K562 (cell line): ENCODE results near the gene KLK7. TPM values are rescaled to one million over a fixed set of nuclear protein-coding genes. Genes with fewer than 3 reads are reported as not detected.

Source experiments
- ATAC-seq: fragments of 200-7000 bp; cut with Tn5 transposase; 3 replicates; pipeline ENCODE4 v1.9.1; 2020; ENCODE audit warnings: moderate library complexity
- BruUV-seq: library from RNA; stranded (reverse); fragments of 400-500 nt; replicated peaks from 2 replicates; lab custom pipeline; 2021; lab: Mats Ljungman, UMichigan
- CTCF ChIA-PET: fragments of 300-600 bp; formaldehyde crosslinking; extraction: SDS; loops from one replicate; lab custom pipeline; 2021; ENCODE audit warnings: low intra/inter-chr PET ratio; lab: Yijun Ruan, JAX
- POLR2A ChIA-PET: fragments of 300-600, 350-650 bp; sonication (Branson Sonifier 250); formaldehyde crosslinking; extraction: SDS; loops from one replicate; lab custom pipeline; 2021; ENCODE audit warnings: antibody characterized with exemption, inconsistent platforms; lab: Yijun Ruan, JAX
- DNase-seq, 4 experiments: peaks; one replicate each; pipeline versions ENCODE4 v3.0.0 to v3.0.0-alpha.2; 2011 to 2018; ENCODE audit warnings: low spot score in 3 of 4, mixed read lengths in 3 of 4; ENCODE audit errors: extremely low read depth in 1 of 4
- FAIRE-seq: peaks from 2 replicates; lab custom pipeline; 2011; peaks lifted over from hg19 to GRCh38; lab: Jason Lieb, UNC
- H2AFZ ChIP-seq: 2 replicates; pipeline ENCODE4 v1.6.0; 2011; ENCODE audit warnings: low read depth, low read length, control low read depth, inconsistent platforms
- H3K27ac ChIP-seq: fragments of 200-600 bp; 3 replicates; pipeline ENCODE4 v1.8.0; 2011; ENCODE audit warnings: low read depth, mild to moderate bottlenecking, control low read depth, inconsistent platforms, low read length, moderate library complexity, mixed read lengths; ENCODE audit errors: extremely low read depth
- H3K27me3 ChIP-seq, 2 experiments: fragments of 300-600 bp in 1 of 2; 2 replicates in 1 of 2; 3 replicates in 1 of 2; pipeline versions ENCODE4 v1.6.0 to v1.8.0; 2011; ENCODE audit warnings: inconsistent platforms in 2 of 2, low read length in 2 of 2, mild to moderate bottlenecking in 1 of 2, mixed read lengths in 1 of 2, moderate library complexity in 1 of 2; ENCODE audit not compliant: control insufficient read depth in 2 of 2, insufficient read depth in 2 of 2
- H3K36me3 ChIP-seq: fragments of 300-600 bp; 3 replicates; pipeline ENCODE4 v1.8.0; 2011; ENCODE audit warnings: mild to moderate bottlenecking, low read length, inconsistent platforms; ENCODE audit not compliant: control insufficient read depth, insufficient read depth
- H3K4me1 ChIP-seq, 2 experiments: fragments of 200-600 bp in 1 of 2; replicated peaks in 1 of 2; 2 replicates in 1 of 2; 3 replicates in 1 of 2; pipeline versions ENCODE4 v1.5.1 to v1.8.0; 2011; ENCODE audit warnings: inconsistent platforms in 2 of 2, low read length in 2 of 2, mild to moderate bottlenecking in 1 of 2, mixed read lengths in 1 of 2, moderate library complexity in 1 of 2; ENCODE audit not compliant: control insufficient read depth in 2 of 2, insufficient read depth in 2 of 2
- H3K4me2 ChIP-seq: 2 replicates; pipeline ENCODE4 v1.6.1; 2011; ENCODE audit warnings: low read length, control low read depth, inconsistent platforms, mixed read lengths; ENCODE audit not compliant: insufficient read depth
- H3K4me3 ChIP-seq: fragments of 200-600 bp; sonication (generic), shearing (Covaris generic); 2 replicates; pipeline ENCODE4 v1.5.1; 2016; ENCODE audit warnings: control low read depth, inconsistent platforms
- H3K79me2 ChIP-seq: fragments of 200-600 bp; 3 replicates; pipeline ENCODE4 v1.8.0; 2011; ENCODE audit warnings: low read length, inconsistent platforms; ENCODE audit not compliant: control insufficient read depth, insufficient read depth
- H3K9ac ChIP-seq, 2 experiments: 2 replicates each; pipeline versions ENCODE4 v1.6.0 to v1.6.1; 2011; ENCODE audit warnings: low read depth in 2 of 2, low read length in 2 of 2, control low read depth in 1 of 2, inconsistent platforms in 1 of 2, mild to moderate bottlenecking in 1 of 2, mixed read lengths in 1 of 2; ENCODE audit not compliant: insufficient read depth in 1 of 2
- H3K9me1 ChIP-seq: one replicate; pipeline ENCODE4 v1.6.0; 2011; ENCODE audit warnings: inconsistent platforms, mild to moderate bottlenecking, low read length, moderate library complexity; ENCODE audit not compliant: control insufficient read depth, insufficient read depth
- H3K9me3 ChIP-seq: replicated peaks from 2 replicates; pipeline ENCODE4 v1.5.1; 2011; ENCODE audit warnings: low read depth, low read length, inconsistent platforms; ENCODE audit not compliant: control insufficient read depth, insufficient read depth
- H4K20me1 ChIP-seq: replicated peaks from 2 replicates; pipeline ENCODE4 v1.6.1; 2011; ENCODE audit warnings: low read length, inconsistent platforms, mixed read lengths; ENCODE audit not compliant: control insufficient read depth, insufficient read depth
- COPS2 ChIP-seq: fragments of 450-650 bp; conservative IDR thresholded peaks from 2 replicates; pipeline ENCODE4 v1.6.1; 2016; ENCODE audit warnings: mild to moderate bottlenecking, moderate library complexity
- FOXA1 ChIP-seq: fragments of 450-650 bp; IDR thresholded peaks from 2 replicates; pipeline ENCODE4 v1.6.1; 2016; ENCODE audit warnings: mild to moderate bottlenecking, borderline replicate concordance
- HDAC3 ChIP-seq: fragments of 450-650 bp; IDR thresholded peaks from 2 replicates; pipeline ENCODE4 v1.6.1; 2018; ENCODE audit warnings: borderline replicate concordance, mild to moderate bottlenecking, moderate library complexity; ENCODE audit not compliant: partially characterized antibody
- KDM1A ChIP-seq, 2 experiments: fragments of 450-650 bp; IDR thresholded peaks; 2 replicates each; pipeline ENCODE4 v1.6.1; 2016; ENCODE audit warnings: mild to moderate bottlenecking in 2 of 2
- PHF8 ChIP-seq: fragments of 200-600 bp; sonication (generic); IDR thresholded peaks from 2 replicates; pipeline ENCODE4 v1.6.1; 2012; ENCODE audit warnings: mixed run types, mild to moderate bottlenecking, inconsistent platforms, low read length, moderate library complexity, borderline replicate concordance
- POLR2AphosphoS5 ChIP-seq: IDR thresholded peaks from 2 replicates; pipeline ENCODE4 v1.6.1; 2011; ENCODE audit warnings: mild to moderate bottlenecking, low read depth, low read length, moderate library complexity; ENCODE audit not compliant: control insufficient read depth, insufficient read depth
- SNRNP70 ChIP-seq: fragments of 200-400 bp; formaldehyde crosslinking; optimal IDR thresholded peaks from 2 replicates; pipeline ENCODE3; 2017; ENCODE audit warnings: low read depth, low read length
- ZC3H8 ChIP-seq: fragments of 450-650 bp; IDR thresholded peaks from 2 replicates; pipeline ENCODE4 v1.6.1; 2017
- ZNF589 ChIP-seq: fragments of 200-800 bp; sonication (Bioruptor generic); IDR thresholded peaks from 2 replicates; pipeline ENCODE4 v1.6.1; 2016; ENCODE audit warnings: low read depth, missing genetic modification characterization, missing compliant biosample characterization
- ZNF77 ChIP-seq: fragments of 250-450 bp; sonication (Bioruptor Pico); IDR thresholded peaks from 2 replicates; pipeline ENCODE4 v1.5.0; 2020
- ZNF780A ChIP-seq: fragments of 250-450 bp; sonication (Bioruptor Pico); IDR thresholded peaks from 2 replicates; pipeline ENCODE4 v1.5.0; 2021; ENCODE audit warnings: mild to moderate bottlenecking
- WGBS: fragments of 100-300 bp; shearing (Covaris generic); methylation state at CpG from one replicate; pipeline ENCODE4 v1.1.6; 2016; ENCODE audit warnings: low coverage, mixed read lengths; ENCODE audit not compliant: insufficient coverage; ENCODE audit errors: missing lambda C conversion rate; 5-methylcytosine and 5-hydroxymethylcytosine counted together
- in situ Hi-C: fragments of 300-500 bp; cut with MboI; formaldehyde crosslinking; loops from 4 replicates; pipeline ENCODE4 v1.15.0; 2018; ENCODE audit warnings: inconsistent platforms, mixed read lengths
- intact Hi-C: fragments of 100-400 bp; cut with micrococcal nuclease; formaldehyde crosslinking; loops from 2 replicates; pipeline ENCODE4 v1.14.2; 2022
- polyA plus RNA-seq, 8 experiments: library from polyadenylated mRNA; depleted of rRNA in 4 of 8; stranded (reverse) in 5 of 8; unstranded in 3 of 8; fragments of >200 nt; fragmentation: Nextera tagmentation in 2 of 8; fragmentation: Illumina TruSeq in 1 of 8; extraction: Ambion mirVana in 2 of 8; extraction: Trizol in 1 of 8; gene quantifications; 2 replicates each; pipeline versions ENCODE4 v1.2.1 to v1.2.3, GENCODE V29; 2011 to 2014; ENCODE audit warnings: inconsistent platforms in 1 of 8, missing spikeins in 1 of 8
- total RNA-seq, 7 experiments: library from RNA; depleted of rRNA in 6 of 7; stranded (reverse); fragments of >200 nt in 6 of 7; fragmentation: Illumina TruSeq in 2 of 7; extraction: Trizol in 2 of 7; gene quantifications; 2 replicates each; pipeline versions ENCODE4 v1.2.1 to v1.2.3, GENCODE V29; 2011 to 2021; ENCODE audit warnings: low replicate concordance in 1 of 7
- TF ChIP-seq, protein P1 (sequence below): sonication (generic); formaldehyde crosslinking; IDR thresholded peaks from 2 replicates; pipeline ENCODE4 v1.8.0; 2022; ENCODE audit warnings: missing genetic modification reagents, mild to moderate bottlenecking, borderline replicate concordance
- TF ChIP-seq, protein P2 (sequence below): fragments of 250-450 bp; sonication (Bioruptor Pico); IDR thresholded peaks from 2 replicates; pipeline ENCODE4 v1.5.1; 2021; ENCODE audit warnings: mild to moderate bottlenecking
- TF ChIP-seq, protein P3 (sequence below): fragments of 450-650 bp; formaldehyde crosslinking; IDR thresholded peaks from 2 replicates; pipeline ENCODE4 v1.4.0; 2020; ENCODE audit warnings: mild to moderate bottlenecking

Gene KLK7
- total and polyA plus RNA-seq, 9 of the 15 experiments (the other 6 are each of a cell fraction or from before 2014, with no cell fraction given): 0.03 TPM; not detected in 8

DNA sequence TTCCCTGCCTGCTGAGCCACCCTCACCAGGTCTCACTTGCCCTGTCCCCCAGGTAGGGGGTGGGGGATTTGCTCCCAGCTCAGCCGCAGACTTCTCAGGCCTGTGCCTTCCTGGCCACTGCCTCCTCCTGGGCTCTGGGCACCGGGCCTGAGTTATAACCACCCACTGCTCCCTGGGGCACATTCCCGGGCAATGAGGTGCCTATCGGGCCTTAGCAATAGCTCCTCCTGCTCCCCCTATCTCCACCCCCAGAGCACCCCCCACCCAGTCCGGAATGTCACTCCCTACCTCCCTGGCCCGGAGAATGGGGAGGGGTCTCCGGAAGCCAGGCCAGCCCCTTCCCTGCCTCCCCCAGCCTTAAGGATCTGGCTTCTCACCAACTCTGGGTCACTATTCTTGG is 30.8 kb downstream of the KLK7 start, which contains the start of gene KLK5:
KLK5 (minus strand) TSS at position 129 of the 400 bp plus-strand sequence. CDS start 381 bp downstream, outside the sequence.
- no peak within 1 kb of the TSS for H3K9ac ChIP-seq
- no TSS peak for BruUV-seq
- no peaks in the 10 kb centered on the region for H3K9me3 ChIP-seq
- no peak within 1 kb of the TSS for H2AFZ ChIP-seq
- H3K27me3 ChIP-seq: peaks cover 13 to 45% of the 10 kb centered on the region in 2 experiments; a peak in 4 of 5 replicates
- no peak within 1 kb of the TSS for H3K27ac ChIP-seq
- DNase-seq (no peak), ATAC-seq (no peak), FAIRE-seq (no peak)
- no peaks in the 10 kb centered on the region for H3K79me2 ChIP-seq
- H4K20me1 ChIP-seq: no peaks in the 10 kb centered on the region
- POLR2A ChIA-PET: interaction anchor here (0.6 kb wide), 1 partner anchor 690 kb away, joined by 3 read pairs; no protein-coding TSS in a partner anchor
- no peak within 1 kb of the TSS for H3K4me2 ChIP-seq
- 0% methylated on average over 6 of the region's 7 CpGs for WGBS
- no peak within 1 kb of the TSS for H3K4me3 ChIP-seq
- in situ Hi-C loops: no loop called here
- H3K36me3 ChIP-seq: no peaks in the 10 kb centered on the region
- intact Hi-C loops: no loop called here
- H3K9me1 ChIP-seq: no peaks in the 10 kb centered on the region
- TF ChIP-seq PHF8 (no peak), FOXA1 (no peak), ZNF77 (CRISPR knock-in tag) (no peak), SNRNP70 (no peak), ZNF589 (no peak), POLR2AphosphoS5 (no peak), HDAC3 (no peak), ZC3H8 (no peak), KDM1A (IDR thresholded peaks at IDR 0.05) (no peak), COPS2 (no peak), ZNF780A (no peak)
- TF ChIP-seq, protein P1, sequence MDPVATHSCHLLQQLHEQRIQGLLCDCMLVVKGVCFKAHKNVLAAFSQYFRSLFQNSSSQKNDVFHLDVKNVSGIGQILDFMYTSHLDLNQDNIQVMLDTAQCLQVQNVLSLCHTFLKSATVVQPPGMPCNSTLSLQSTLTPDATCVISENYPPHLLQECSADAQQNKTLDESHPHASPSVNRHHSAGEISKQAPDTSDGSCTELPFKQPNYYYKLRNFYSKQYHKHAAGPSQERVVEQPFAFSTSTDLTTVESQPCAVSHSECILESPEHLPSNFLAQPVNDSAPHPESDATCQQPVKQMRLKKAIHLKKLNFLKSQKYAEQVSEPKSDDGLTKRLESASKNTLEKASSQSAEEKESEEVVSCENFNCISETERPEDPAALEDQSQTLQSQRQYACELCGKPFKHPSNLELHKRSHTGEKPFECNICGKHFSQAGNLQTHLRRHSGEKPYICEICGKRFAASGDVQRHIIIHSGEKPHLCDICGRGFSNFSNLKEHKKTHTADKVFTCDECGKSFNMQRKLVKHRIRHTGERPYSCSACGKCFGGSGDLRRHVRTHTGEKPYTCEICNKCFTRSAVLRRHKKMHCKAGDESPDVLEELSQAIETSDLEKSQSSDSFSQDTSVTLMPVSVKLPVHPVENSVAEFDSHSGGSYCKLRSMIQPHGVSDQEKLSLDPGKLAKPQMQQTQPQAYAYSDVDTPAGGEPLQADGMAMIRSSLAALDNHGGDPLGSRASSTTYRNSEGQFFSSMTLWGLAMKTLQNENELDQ (CRISPR knock-in tag): no peak
- TF ChIP-seq, protein P2, sequence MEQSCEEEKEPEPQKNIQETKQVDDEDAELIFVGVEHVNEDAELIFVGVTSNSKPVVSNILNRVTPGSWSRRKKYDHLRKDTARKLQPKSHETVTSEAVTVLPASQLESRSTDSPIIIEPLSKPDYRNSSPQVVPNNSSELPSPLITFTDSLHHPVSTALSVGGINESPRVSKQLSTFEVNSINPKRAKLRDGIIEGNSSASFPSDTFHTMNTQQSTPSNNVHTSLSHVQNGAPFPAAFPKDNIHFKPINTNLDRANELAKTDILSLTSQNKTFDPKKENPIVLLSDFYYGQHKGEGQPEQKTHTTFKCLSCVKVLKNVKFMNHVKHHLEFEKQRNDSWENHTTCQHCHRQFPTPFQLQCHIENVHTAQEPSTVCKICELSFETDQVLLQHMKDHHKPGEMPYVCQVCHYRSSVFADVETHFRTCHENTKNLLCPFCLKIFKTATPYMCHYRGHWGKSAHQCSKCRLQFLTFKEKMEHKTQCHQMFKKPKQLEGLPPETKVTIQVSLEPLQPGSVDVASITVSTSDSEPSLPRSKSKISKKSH (CRISPR knock-in tag): no peak
- TF ChIP-seq, protein P3, sequence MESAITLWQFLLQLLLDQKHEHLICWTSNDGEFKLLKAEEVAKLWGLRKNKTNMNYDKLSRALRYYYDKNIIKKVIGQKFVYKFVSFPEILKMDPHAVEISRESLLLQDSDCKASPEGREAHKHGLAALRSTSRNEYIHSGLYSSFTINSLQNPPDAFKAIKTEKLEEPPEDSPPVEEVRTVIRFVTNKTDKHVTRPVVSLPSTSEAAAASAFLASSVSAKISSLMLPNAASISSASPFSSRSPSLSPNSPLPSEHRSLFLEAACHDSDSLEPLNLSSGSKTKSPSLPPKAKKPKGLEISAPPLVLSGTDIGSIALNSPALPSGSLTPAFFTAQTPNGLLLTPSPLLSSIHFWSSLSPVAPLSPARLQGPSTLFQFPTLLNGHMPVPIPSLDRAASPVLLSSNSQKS (CRISPR knock-in tag): no peak
- TF ChIP-seq, all 486 proteins: peak for 0
- CTCF ChIA-PET: no interaction called here
- peaks cover 0 to 8% of the 10 kb centered on the region in 2 experiments; a peak in 2 of 5 replicates for H3K4me1 ChIP-seq
